H1 (cell line): ENCODE data around the gene KRT76. TPM values are rescaled to one million over a fixed set of nuclear protein-coding genes. Genes with fewer than 3 reads are reported as not detected.

ENCODE experiments used
- BRCA1 ChIP-seq: IDR thresholded peaks from 2 replicates; pipeline ENCODE4 v1.6.1; 2012; ENCODE audit warnings: low read depth, low read length, improper control_type of control experiment
- CHD1 ChIP-seq: IDR thresholded peaks from 2 replicates; pipeline ENCODE4 v1.6.1; 2012; ENCODE audit warnings: low read depth, low read length, improper control_type of control experiment
- HDAC2 ChIP-seq, 2 experiments: fragments of 300-600 bp in 1 of 2; sonication (generic) in 1 of 2; IDR thresholded peaks; 2 replicates each; pipeline ENCODE4 v1.6.1; 2011 to 2012; ENCODE audit warnings: low read depth in 2 of 2, low read length in 2 of 2, mild to moderate bottlenecking in 2 of 2, moderate library complexity in 2 of 2, borderline replicate concordance in 1 of 2, inconsistent platforms in 1 of 2
- POLR2AphosphoS5 ChIP-seq: IDR thresholded peaks from 2 replicates; pipeline ENCODE4 v1.6.1; 2011; ENCODE audit warnings: low read depth, low read length
- polyA plus RNA-seq, 7 experiments: library from polyadenylated mRNA; depleted of rRNA in 3 of 7; stranded (reverse) in 5 of 7; unstranded in 2 of 7; fragments of >200 nt in 5 of 7; fragments of 200-250 nt in 2 of 7; gene quantifications; 1 replicate in 5 of 7; 2 replicates in 1 of 7; 4 replicates in 1 of 7; pipeline versions ENCODE4 v1.2.1 to v1.2.3, GENCODE V29; 2011 to 2013; ENCODE audit warnings: missing spikeins in 2 of 7, mixed read lengths in 2 of 7
- total RNA-seq: library from RNA; stranded (reverse); fragmentation: NEBNext Ultra II Directional; extraction: Animal tissue kit (Norgen Biotek cat#: 25700); gene quantifications from 2 replicates; pipeline ENCODE4 v1.2.1, GENCODE V29; 2021

Gene KRT76
- total and polyA plus RNA-seq, 2 of the 8 experiments (the other 6 are each of a cell fraction or from before 2014, with no cell fraction given), result not detected

DNA sequence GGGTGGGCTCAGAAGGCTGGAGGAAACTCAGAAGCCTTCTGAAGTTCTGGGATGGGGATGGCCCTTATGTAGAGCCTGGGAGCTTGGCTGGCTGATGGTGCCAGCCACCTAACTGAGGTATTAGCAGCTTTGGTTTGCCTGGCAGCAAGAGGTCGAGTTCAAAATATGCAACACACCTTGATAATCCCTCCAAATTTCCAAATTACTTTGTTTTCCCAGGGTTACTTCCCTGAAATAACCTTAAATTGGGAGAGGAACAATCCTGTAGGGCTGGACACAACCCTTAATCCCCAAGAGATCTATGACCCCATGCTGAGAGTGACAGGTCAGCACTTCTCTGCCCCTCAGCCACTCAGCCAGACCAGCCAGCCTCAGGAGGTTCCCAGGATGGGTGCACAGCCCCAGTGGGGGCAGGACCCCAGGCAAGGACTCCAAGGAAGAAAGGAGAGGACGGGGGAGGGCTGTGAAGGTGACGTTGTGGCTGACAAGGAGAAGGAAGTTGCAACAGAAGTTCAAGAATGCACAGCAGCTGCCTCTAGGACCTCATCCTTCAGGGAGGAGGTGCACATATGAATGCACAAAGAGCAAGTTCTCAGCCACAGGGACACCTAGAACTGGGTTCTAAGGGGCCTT, 55.2 kb downstream of the KRT76 start (continued):
- TF ChIP-seq HDAC2 (IDR thresholded peaks at IDR 0.05; ENCODE audit: borderline replicate concordance in 1 of 2, low read depth in 2 of 2, low read length in 2 of 2) (no peak), CHD1 (no peak), BRCA1 (no peak), POLR2AphosphoS5 (no peak)
